Endometrial microvascular endothelial cells (primary cell): ENCODE data around the gene PLCH1. TPM values are rescaled to one million over a fixed set of nuclear protein-coding genes. Genes with fewer than 3 reads are reported as not detected.
"Not testable (repeated sequence)": the region's sequence is repeated elsewhere in the genome, so short reads cannot be mapped to it uniquely, and the experiment has no call there.

ENCODE experiments used
- in situ Hi-C: cut with HindIII; loops from 2 replicates; pipeline ENCODE4 v1.10.0; 2017; ENCODE audit warnings: low sequenced_read_pairs, low pct_unique_long_range_greater_than_20kb; ENCODE audit errors: inconsistent ontology term
- total RNA-seq: library from RNA; depleted of rRNA; stranded (reverse); fragments of >200 nt; gene quantifications from one replicate; pipeline ENCODE4 v1.2.3, GENCODE V29; 2015; ENCODE audit errors: inconsistent ontology term

Gene PLCH1
- total RNA-seq, 1 donor from 2014 or later, result not detected

DNA sequence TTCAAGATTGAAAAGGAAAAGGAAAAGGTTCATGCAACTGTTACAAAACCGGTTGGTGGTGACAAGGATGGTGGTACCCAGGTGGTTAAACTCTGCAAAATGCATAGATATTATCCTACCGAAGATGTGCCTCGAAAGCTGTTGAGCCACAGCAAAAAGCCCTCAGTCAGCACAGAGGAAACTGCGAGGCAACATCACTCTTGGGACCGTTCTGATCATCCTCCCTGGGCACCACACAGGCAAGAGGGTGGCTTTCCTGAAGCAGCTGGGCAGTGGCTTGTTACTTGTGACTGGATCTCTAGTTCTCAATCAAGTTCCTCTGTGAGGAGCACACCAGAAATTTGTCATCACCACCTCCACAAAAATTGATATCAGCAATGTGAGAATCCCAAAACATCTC lies 86.9 kb downstream of the PLCH1 start:
- in situ Hi-C loops, result no loop called here

DNA sequence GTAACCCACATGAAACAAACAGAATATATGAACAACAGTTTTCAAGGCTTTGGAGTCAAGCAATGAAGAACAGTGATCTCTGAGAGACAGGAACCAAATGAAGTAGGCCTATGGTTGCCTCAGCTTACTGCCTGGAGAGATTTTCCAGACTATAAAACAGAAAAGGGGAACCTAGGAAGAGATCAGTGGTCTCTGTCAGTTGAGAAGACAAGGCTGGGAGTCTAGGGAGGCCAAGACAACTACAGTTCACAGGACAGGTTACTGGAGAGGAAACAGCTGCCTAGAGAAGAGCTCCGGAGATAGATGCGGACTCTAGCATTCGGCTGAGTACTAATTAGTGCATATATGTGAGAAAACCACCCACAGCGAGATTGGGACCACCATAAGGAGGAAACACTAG lies 87.7 kb downstream of the PLCH1 start:
- in situ Hi-C loops, result no loop called here

DNA sequence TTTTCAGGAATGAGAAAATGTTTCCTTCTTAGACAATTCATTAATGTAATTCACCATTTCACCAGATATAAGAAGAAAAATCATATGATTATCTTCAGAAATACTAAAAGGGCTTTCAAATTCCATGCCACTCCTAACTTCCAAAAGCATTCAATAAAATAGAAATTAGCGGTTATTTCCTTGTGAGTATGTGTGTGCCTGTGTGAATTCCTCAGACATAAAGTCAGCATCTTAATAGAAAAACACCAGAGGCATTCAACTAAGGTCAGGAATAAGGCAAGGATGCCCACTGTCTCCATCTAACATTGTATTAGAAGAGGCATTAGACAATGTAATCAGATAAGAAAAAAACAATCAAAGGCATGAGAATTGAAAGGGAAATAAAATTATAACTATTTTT lies 88.4 kb downstream of the PLCH1 start:
- in situ Hi-C loops, result no loop called here

GRCh38 chr3:155651489-155652218 lies 93.2 kb downstream of the PLCH1 start:
- in situ Hi-C loops, result no loop called here

- in situ Hi-C loops, result no loop called here
Measured at GRCh38 chr3:155648013-155648591, 96.8 kb downstream of the PLCH1 start.

GRCh38 chr3:155647206-155647605 lies 97.7 kb downstream of the PLCH1 start:
- in situ Hi-C loops, result no loop called here

DNA sequence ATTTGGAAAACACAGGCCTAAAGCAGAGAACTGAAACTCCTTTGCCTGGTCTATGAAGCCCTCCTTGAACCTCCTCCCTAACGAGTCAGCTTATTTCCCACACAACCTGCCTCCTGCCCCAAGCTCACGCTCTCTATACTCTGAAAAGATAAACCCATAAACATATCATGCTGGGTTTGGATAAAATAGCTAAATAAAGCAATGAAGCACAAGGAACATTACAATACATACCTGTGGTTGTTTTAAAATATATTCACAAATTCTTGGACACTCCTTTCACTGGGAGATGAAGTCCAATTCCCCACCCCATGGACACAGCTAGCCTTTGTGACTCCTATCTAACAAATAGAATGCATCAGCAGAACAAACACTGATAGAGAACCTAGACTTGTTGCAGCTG lies 98.2 kb downstream of the PLCH1 start:
- in situ Hi-C loops, result no loop called here

GRCh38 chr3:155646128-155646527 lies 98.7 kb downstream of the PLCH1 start:
- in situ Hi-C loops, result no loop called here

DNA sequence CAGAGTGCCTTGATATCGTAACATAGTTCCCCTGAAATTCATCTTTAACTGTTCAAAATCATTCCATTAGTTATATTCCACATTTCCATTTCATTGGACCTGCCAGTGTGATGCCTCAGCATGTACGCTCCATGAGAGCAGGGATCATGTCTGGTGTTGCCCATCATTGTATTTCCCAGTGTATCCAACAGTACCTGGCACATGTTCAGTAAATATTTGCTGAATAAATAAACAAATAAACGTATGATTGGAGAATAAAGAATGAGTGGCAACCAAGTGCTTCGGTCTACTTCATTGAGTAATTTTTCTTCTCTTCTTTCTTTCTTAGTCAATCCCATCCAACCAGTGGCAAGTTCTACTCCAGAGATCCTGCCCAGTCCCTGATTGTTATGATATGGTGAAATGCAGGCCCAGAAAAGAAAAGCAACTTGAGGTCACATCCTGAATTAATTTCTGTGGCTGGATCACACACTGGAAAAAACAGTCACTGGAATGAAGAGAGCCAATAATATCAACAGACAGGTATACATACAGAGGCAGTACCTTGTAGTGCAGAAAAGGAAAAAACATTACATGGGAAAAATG lies 101.2 kb downstream of the PLCH1 start:
- in situ Hi-C loops, result no loop called here

- in situ Hi-C loops, result no loop called here
Measured at GRCh38 chr3:155641956-155642355, 102.9 kb downstream of the PLCH1 start.

DNA sequence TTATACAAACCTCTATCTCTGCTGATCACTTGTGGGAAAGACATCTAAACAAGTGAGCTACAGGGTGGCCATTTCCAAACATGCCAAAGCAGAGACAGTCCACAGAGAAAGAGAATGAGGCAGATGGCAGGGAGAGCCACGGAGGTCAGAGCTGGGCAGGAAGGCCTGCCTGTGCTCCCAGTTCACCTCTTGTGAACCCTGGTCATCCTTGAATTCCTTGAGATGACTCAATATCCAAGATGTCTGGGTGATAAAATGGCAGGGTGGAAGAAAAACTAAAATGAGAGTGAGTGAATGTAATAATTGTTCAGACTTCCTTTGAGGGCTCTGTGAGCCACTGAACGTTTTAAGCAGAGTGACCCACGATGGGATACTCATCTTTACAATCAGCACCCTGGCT lies 104.8 kb downstream of the PLCH1 start:
- in situ Hi-C loops, result no loop called here

GRCh38 chr3:155639462-155640055 lies 105.3 kb downstream of the PLCH1 start:
- in situ Hi-C loops, result no loop called here

DNA sequence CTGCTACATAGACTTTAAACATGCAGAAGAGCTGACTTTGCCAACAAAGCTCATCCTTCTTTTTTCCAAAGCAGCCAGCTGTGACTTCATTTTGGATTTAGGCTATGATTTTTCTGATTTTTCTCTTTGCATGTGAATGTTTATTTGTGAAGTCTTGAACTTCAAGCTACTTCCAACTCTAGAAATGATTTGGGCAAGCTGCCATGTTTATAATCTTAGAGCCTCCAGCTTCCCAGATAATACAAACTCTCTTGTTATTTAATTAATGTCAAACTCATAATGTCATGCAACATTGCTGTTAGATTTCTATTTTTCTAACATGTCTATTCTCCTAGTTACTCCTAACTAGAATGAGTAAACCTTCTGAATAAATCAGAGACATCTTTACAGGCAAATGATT lies 106.4 kb downstream of the PLCH1 start:
- in situ Hi-C loops, result not testable (repeated sequence)

DNA sequence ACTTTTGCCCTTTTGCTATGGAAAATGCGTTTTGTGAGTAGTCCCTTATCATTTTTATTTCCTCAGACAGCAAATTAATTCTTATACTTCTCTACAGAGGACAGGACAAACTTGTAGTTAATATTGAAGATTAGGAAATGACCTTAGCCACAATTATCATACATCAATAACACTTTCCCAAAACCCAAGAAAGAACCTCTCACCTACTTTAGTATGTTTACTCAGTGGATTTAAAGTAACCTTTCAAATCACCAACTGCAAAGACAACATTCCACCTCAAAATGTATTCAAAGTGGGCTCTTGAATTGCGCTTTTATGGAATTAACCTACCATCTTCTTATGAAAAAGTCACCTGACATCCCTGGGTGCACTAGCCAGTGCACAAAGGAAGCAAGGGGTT lies 107.3 kb downstream of the PLCH1 start:
- in situ Hi-C loops, result no loop called here

GRCh38 chr3:155635056-155635455 lies 109.8 kb downstream of the PLCH1 start:
- in situ Hi-C loops, result no loop called here

DNA sequence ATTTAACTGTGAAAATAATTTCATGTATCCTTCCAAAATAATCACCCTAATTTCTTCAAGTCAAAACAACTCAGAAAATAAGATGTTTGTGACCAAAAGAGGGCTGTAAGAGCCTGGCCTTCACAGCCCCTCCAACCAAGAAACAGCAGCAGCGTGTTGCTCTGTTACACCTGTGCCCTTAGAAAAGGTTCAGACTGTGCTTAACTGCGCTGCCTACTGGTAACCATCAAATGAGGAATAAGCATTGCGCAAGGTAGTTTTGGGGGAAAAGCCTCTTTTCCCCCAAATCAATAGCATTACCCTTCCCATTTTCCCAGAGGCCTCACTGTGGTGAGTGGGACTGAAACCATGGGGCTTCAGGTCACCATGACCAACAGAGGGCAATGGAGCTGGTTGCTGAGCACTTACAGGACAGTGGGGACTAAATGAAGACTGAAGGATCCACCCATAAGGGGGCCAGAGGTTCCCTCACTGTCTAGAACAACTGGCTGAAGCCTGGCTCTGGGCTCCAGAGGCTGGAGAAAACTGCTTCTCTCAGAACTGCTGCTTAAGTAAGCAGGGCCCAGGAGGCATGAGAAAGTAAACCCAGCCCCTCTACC lies 110.7 kb downstream of the PLCH1 start:
- in situ Hi-C loops, result no loop called here

- in situ Hi-C loops, result no loop called here
Measured at GRCh38 chr3:155631323-155632019, 113.4 kb downstream of the PLCH1 start.

GRCh38 chr3:155629556-155629955 lies 115.3 kb downstream of the PLCH1 start:
- in situ Hi-C loops, result no loop called here

DNA sequence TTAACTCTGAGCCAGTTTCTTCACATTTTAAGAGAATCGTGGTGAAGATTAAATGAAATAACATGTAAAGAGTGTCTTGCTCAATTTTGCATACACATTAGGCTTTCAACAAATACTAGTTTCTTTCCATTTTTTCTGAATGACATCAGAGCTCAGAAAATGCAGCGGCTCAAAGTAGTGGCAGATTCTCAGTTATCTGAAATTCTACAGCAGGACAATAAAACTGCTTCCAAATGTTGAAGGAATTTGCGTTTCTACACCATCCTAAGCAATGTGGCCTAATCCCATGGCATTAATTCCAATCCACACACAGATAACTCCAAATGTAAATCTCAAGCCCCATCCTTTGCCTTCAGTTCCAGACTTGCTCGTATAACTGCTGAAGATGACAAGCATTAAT lies 115.8 kb downstream of the PLCH1 start:
- in situ Hi-C loops, result no loop called here
